Smooth muscle cell (in vitro differentiated cells): ENCODE data around the gene UBE2QL1. TPM values are rescaled to one million over a fixed set of nuclear protein-coding genes. Genes with fewer than 3 reads are reported as not detected.

Source experiments
- DNase-seq: peaks from one replicate; lab custom pipeline; 2025; ENCODE audit not compliant: unreplicated experiment; lab: John Stamatoyannopoulos, UW
- H2AFZ ChIP-seq: fragments of 200-600 bp; sonication (generic); 2 replicates; pipeline ENCODE4 v1.6.0; 2016; ENCODE audit warnings: antibody characterized with exemption, low read depth, mild to moderate bottlenecking
- H3F3A ChIP-seq: fragments of 200-600 bp; sonication (generic); 2 replicates; pipeline ENCODE4 v1.6.0; 2017; ENCODE audit warnings: antibody characterized with exemption, low read depth
- H3K27ac ChIP-seq: fragments of 200-600 bp; sonication (generic); 2 replicates; pipeline ENCODE4 v1.5.1; 2016; ENCODE audit warnings: low read depth, mild to moderate bottlenecking
- H3K27me3 ChIP-seq: fragments of 200-600 bp; sonication (generic); 2 replicates; pipeline ENCODE4 v1.6.1; 2016; ENCODE audit warnings: low read depth, mild to moderate bottlenecking
- H3K36me3 ChIP-seq: fragments of 200-600 bp; sonication (generic); 2 replicates; pipeline ENCODE4 v1.5.1; 2016; ENCODE audit warnings: low read depth
- H3K4me1 ChIP-seq: fragments of 200-600 bp; sonication (generic); 2 replicates; pipeline ENCODE4 v1.5.1; 2016; ENCODE audit warnings: low read depth
- H3K4me2 ChIP-seq: fragments of 200-600 bp; sonication (generic); 2 replicates; pipeline ENCODE4 v1.6.0; 2016; ENCODE audit warnings: mild to moderate bottlenecking
- H3K4me3 ChIP-seq: fragments of 200-600 bp; sonication (generic); 2 replicates; pipeline ENCODE4 v1.5.1; 2016; ENCODE audit warnings: mild to moderate bottlenecking
- H3K79me2 ChIP-seq: fragments of 200-600 bp; sonication (generic); 2 replicates; pipeline ENCODE4 v1.6.0; 2016; ENCODE audit warnings: low read depth, mild to moderate bottlenecking
- H3K9ac ChIP-seq: fragments of 200-600 bp; sonication (generic); 2 replicates; pipeline ENCODE4 v1.6.0; 2016; ENCODE audit warnings: low read depth
- H3K9me3 ChIP-seq: fragments of 200-600 bp; sonication (generic); replicated peaks from 2 replicates; pipeline ENCODE4 v1.5.1; 2016; ENCODE audit warnings: low read depth
- H4K20me1 ChIP-seq: fragments of 200-600 bp; sonication (generic); 2 replicates; pipeline ENCODE4 v1.6.0; 2016; ENCODE audit warnings: low read depth
- CTCF ChIP-seq: fragments of 200-600 bp; sonication (generic); IDR thresholded peaks from 2 replicates; pipeline ENCODE4 v1.5.1; 2017; ENCODE audit warnings: borderline replicate concordance, mild to moderate bottlenecking, antibody characterized with exemption; ENCODE audit not compliant: insufficient read depth, poor library complexity, severe bottlenecking
- WGBS: methylation state at CpG from one replicate; pipeline ENCODE4 v1.1.7; 2016; ENCODE audit warnings: low lambda C conversion rate; 5-methylcytosine and 5-hydroxymethylcytosine counted together
- polyA plus RNA-seq: library from polyadenylated mRNA; unstranded; fragments of >200 nt; fragmentation: Nextera tagmentation; extraction: Ambion mirVana; gene quantifications from 2 replicates; pipeline ENCODE4 v1.2.1, GENCODE V29; 2016
- total RNA-seq: library from RNA; depleted of rRNA; stranded (reverse); fragments of >200 nt; gene quantifications from 2 replicates; pipeline ENCODE4 v1.2.3, GENCODE V29; 2014

Gene UBE2QL1
- total and polyA plus RNA-seq, 2 experiments from 2014 or later, result 1.2 to 1.3 TPM

- WGBS, result 58% methylated on average over 6 of the region's 6 CpGs
- Histone ChIP-seq H3K36me3 (no peaks in the 10 kb centered on the region), H4K20me1 (no peaks in the 10 kb centered on the region), H3K27me3 (no peaks in the 10 kb centered on the region), H2AFZ (no peak overlapping the region), H3F3A (peaks cover 5% of the 10 kb centered on the region), H3K9ac (no peak overlapping the region), H3K27ac (no peak overlapping the region), H3K9me3 (no peaks in the 10 kb centered on the region), H3K4me2 (no peak overlapping the region), H3K4me1 (no peaks in the 10 kb centered on the region), H3K79me2 (no peaks in the 10 kb centered on the region), H3K4me3 (no peak overlapping the region)
- TF ChIP-seq CTCF, result no peak
- no peak for DNase-seq
Measured at GRCh38 chr5:6407558-6408259, 41.0 kb upstream of the UBE2QL1 start.

GRCh38 chr5:6408260-6408596 is 40.4 kb upstream of the UBE2QL1 start:
- no peaks in the 10 kb centered on the region for H3K9me3 ChIP-seq
- H3K4me3 ChIP-seq, result no peak overlapping the region
- 79% methylated on average over 5 of the region's 5 CpGs for WGBS
- no peaks in the 10 kb centered on the region for H4K20me1 ChIP-seq
- no peaks in the 10 kb centered on the region for H3K27me3 ChIP-seq
- no peak for TF ChIP-seq CTCF
- H3K36me3 ChIP-seq, result no peaks in the 10 kb centered on the region
- no peak overlapping the region for H3K4me2 ChIP-seq
- H3K79me2 ChIP-seq, result no peaks in the 10 kb centered on the region
- no peak overlapping the region for H3K27ac ChIP-seq
- DNase-seq, result no peak
- H3F3A ChIP-seq, result peaks cover 3% of the 10 kb centered on the region
- H2AFZ ChIP-seq, result no peak overlapping the region
- no peaks in the 10 kb centered on the region for H3K4me1 ChIP-seq
- no peak overlapping the region for H3K9ac ChIP-seq

GRCh38 chr5:6408627-6409446 is 39.8 kb upstream of the UBE2QL1 start:
- Histone ChIP-seq H3K9me3 (no peaks in the 10 kb centered on the region), H3K4me3 (no peak overlapping the region), H4K20me1 (no peaks in the 10 kb centered on the region), H3F3A (no peaks in the 10 kb centered on the region), H3K4me1 (no peaks in the 10 kb centered on the region), H3K9ac (no peak overlapping the region), H3K4me2 (no peak overlapping the region), H2AFZ (no peak overlapping the region), H3K27me3 (no peaks in the 10 kb centered on the region), H3K36me3 (no peaks in the 10 kb centered on the region), H3K79me2 (no peaks in the 10 kb centered on the region), H3K27ac (no peak overlapping the region)
- WGBS, result 72% methylated on average over 8 of the region's 8 CpGs
- no peak for DNase-seq
- TF ChIP-seq CTCF, result no peak

GRCh38 chr5:6410421-6410820 is 38.2 kb upstream of the UBE2QL1 start:
- Histone ChIP-seq H3K27ac (no peak overlapping the region), H3K27me3 (peaks cover 4% of the 10 kb centered on the region), H3K79me2 (no peaks in the 10 kb centered on the region), H3K4me1 (no peaks in the 10 kb centered on the region), H4K20me1 (no peaks in the 10 kb centered on the region), H2AFZ (no peak overlapping the region), H3K36me3 (no peaks in the 10 kb centered on the region), H3K9me3 (no peaks in the 10 kb centered on the region), H3F3A (no peaks in the 10 kb centered on the region), H3K4me3 (no peak overlapping the region), H3K9ac (no peak overlapping the region), H3K4me2 (no peak overlapping the region)
- WGBS, result 95% methylated on average over 9 of the region's 9 CpGs
- no peak for TF ChIP-seq CTCF
- DNase-seq, result no peak
